NOMO-1 (cell line): ENCODE results near the gene KCNH6.

ENCODE experiments used
- DNase-seq, 2 experiments: peaks; one replicate each; lab custom pipeline; 2025; ENCODE audit not compliant: unreplicated experiment in 2 of 2; lab: John Stamatoyannopoulos, UW

KCNH6 gene

DNA sequence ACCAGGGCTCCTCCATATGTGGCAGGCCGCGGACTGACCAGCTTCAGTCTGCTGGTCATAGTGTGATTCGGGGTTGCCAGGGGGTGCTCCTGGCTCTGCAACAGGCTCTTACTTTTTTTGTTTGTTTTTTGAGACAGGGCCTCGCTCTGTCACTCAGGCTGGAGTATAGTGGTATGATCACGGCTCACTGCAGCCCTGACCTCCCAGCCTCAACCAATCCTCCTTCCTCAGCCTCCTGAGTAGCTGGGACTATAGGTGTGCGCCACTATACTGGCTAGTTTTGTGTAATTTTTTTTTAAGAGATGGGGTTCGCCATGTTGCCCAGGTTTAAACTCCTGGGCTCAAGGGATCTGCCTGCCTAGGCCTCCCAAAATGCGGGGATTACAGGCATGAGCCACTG lies 11.8 kb upstream of the KCNH6 start:
- DNase-seq: no peak

- DNase-seq: no peak
These were observed 10.8 kb upstream of the KCNH6 start for GRCh38 chr17:63512388-63512787.

DNA sequence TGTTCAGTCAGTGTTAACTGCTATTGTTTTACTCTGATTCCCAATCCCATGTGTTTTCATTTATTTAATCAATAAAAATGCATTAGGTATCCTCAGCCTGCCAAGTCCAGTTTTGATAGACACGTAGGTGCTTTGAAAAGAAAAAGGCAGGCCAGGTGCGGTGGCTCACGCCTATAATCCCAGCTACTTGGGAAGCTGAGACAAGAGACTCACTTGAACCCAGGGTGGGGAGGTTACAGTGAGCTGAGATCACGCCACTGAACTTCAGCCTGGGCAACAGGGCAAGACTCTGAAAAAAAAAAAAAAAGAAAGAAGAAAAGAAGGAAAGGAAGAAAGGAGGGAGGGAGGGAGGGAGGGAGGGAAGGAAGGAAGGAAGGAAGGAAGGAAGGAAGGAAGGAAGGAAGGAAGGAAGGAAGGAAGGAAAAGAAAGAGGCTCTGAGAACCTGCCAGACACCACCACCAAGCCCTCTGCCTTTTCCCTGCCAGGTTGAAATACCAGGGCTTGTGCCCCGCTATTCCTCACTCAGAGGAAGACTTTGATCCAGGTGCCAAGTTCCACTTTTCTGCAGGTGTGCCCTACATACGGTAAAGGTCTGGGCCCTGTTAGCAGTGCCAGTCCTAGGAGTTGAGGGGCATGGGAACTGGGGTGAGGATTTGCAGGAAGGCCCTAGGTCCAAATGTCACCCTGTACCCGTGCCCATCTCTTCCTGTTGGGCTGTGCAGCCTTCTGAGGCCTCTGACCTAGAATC lies 10.1 kb upstream of the KCNH6 start:
- no peak for DNase-seq

- no peak for DNase-seq
These were observed 8.7 kb upstream of the KCNH6 start for GRCh38 chr17:63514477-63514876.

DNA sequence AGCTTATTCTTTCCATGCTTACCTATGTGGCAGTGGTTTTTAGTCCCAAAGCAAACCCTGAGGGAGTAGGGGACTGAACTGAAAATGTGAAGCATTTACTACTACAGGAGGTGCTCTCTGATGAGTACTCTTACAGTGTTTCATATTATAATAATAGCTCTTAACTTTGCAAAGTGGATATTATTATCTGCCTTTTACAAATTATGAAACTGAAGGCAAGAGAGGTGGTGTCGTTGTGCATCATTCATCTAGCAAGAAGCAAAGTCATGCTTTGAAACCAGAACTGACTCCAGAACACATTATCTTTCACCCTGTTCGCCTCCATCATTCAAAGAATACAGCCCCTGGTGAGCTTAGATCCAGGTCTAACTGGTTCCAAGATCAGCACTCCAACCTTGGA lies 8.2 kb upstream of the KCNH6 start:
- DNase-seq: no peak

GRCh38 chr17:63515426-63515825 lies 7.7 kb upstream of the KCNH6 start:
- no peak for DNase-seq

DNA sequence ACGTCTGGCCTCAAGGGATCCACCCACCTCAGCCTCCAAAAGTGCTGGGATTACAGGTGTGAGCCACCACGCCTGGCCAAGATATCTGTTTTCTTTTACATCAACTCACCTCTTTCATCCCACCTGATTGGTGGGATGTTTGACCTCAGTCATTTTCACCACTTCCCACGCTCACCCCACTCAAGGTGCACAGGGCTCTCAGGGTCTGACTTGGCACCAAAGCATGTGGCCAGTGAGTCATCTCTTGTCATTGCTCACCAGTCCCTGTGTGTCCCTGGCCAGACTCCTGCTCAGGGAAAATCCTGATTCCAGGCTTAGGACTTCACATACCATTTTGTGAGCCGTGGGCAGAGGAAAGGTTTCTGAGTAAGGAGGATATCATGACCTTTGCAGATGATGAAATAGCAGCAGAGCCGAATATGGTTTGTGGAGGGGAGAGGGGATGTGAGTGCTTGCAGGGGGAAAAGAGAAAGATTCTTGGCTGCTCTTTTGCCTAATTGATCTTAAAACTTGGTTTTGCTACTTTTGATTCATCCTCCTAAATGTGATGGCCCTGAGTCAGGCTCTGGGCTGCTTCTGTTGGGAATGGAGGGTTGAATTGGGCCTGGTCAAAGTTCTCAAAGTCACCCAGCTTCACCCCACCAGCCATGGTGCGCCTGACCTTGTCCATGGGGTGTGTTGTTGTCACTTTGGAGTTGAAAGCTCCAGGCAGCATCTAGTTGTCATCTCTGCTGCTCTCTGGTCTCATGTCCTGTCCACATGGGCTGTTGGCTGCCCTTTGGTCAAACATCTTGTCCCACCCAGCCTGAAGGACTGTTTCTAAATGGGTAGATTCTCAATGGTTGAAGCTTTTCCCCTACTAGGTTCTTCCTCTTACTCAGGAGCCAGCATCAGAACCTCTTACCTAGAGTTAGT lies 6.0 kb upstream of the KCNH6 start:
- no peak for DNase-seq

DNA sequence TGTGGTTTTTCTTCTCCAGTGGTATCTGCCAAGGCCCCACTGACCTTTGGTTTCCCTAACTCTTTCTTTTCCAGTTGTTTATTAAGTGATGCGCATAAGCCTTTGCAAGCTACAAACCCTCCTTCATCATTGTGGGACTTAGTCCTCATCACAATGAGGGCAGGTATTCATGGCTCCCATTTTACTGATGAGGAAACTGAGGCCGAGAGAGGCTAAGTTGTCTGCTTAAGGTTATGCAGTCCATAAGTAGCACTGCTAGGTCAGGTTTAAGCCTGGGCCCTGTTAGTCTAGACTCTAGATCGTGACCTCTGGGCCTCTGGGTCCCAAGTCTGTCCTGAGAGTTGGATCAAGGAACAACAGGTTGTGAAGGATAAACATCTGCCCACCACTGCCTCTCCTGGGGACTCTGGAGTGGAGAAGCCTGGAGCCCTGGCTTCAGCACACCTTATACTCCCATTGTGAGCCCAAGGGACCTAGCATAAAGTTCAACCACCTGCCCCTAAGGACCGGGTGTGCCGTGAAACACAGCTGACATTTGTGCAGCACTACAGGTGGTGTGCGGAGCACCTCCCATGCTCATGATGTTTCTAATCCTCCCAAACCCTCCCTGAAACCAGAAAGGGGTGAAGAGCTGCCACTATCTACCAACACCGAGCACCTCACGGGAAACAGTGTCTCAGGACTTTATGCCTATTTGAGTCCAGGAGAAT lies 5.2 kb upstream of the KCNH6 start:
- no peak for DNase-seq

GRCh38 chr17:63519116-63519881 lies 3.9 kb upstream of the KCNH6 start:
- no peak for DNase-seq

- DNase-seq: no peak
These were observed 2.9 kb upstream of the KCNH6 start for GRCh38 chr17:63519972-63520882.

GRCh38 chr17:63524051-63524450 lies 893 bp downstream of the KCNH6 start:
- DNase-seq: no peak

DNA sequence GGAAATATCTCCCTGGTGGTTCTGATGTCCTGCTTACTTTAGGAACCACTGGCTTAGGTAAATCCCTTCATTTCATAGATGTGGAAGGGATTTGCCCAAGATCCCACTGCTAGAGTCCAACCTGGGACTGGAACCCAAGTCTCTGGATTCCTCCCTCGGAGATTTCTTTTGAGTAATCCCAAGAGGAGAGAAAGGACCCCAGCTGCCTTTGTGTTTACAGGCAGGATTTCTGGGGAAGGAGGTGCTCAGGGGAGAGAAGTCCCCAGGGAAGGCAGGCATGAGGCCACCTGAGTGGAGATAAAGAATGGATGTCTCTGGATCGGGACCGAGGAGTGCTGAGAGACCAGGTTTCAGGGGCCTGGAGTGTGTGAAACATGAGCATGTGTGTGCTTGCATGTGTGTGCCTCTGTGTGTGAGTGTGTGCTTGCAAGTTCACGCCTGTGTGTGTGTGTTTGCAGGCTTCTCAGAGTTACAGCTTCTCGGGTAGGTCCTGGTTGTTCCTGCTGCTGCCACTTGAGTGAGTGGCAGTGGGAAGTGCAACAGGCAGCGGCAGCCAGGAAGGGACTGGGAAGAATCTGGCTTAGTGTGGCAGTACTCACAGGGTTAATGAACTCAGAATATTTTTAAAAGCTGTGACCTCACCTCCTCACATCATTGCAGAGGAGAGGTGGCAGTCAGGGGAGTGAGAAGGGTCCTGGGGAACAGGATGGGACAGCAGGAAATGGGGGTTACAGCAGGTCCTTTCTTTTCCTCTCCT lies 2.2 kb downstream of the KCNH6 start:
- DNase-seq: no peak

GRCh38 chr17:63526861-63527260 lies 3.7 kb downstream of the KCNH6 start:
- DNase-seq: no peak

- no peak for DNase-seq
These were observed 5.0 kb downstream of the KCNH6 start for GRCh38 chr17:63528183-63528582.

DNA sequence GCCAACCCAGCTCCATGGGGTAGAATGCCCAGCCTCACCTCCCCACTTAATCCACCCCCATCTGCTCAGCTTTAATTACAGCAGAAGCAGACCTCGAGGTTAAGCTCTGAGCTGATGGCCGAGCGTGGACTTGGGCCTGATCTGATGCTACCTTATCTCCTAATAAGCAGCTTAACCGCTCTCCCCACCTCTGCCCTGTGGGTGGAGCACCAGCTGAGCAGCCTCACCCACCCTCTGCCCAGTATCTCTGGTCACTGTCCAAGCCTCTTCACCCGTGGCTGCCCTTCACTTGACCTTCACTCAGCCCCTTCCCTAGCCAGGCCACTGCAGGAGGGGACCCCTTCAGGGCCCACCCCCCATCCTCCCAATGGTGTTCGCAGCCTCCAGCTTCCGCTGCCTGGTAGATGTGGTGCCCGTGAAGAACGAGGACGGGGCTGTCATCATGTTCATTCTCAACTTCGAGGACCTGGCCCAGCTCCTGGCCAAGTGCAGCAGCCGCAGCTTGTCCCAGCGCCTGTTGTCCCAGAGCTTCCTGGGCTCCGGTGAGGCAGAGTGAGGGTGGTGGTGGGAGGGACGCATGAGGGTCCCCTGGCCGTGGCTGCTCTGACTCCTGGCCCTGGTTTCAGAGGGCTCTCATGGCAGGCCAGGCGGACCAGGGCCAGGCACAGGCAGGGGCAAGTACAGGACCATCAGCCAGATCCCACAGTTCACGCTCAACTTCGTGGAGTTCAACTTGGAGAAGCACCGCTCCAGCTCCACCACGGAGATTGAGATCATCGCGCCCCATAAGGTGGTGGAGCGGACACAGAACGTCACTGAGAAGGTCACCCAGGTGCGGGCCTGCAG lies 6.8 kb downstream of the KCNH6 start:
- DNase-seq: no peak

GRCh38 chr17:63530557-63531021 lies 7.4 kb downstream of the KCNH6 start:
- DNase-seq: no peak

DNA sequence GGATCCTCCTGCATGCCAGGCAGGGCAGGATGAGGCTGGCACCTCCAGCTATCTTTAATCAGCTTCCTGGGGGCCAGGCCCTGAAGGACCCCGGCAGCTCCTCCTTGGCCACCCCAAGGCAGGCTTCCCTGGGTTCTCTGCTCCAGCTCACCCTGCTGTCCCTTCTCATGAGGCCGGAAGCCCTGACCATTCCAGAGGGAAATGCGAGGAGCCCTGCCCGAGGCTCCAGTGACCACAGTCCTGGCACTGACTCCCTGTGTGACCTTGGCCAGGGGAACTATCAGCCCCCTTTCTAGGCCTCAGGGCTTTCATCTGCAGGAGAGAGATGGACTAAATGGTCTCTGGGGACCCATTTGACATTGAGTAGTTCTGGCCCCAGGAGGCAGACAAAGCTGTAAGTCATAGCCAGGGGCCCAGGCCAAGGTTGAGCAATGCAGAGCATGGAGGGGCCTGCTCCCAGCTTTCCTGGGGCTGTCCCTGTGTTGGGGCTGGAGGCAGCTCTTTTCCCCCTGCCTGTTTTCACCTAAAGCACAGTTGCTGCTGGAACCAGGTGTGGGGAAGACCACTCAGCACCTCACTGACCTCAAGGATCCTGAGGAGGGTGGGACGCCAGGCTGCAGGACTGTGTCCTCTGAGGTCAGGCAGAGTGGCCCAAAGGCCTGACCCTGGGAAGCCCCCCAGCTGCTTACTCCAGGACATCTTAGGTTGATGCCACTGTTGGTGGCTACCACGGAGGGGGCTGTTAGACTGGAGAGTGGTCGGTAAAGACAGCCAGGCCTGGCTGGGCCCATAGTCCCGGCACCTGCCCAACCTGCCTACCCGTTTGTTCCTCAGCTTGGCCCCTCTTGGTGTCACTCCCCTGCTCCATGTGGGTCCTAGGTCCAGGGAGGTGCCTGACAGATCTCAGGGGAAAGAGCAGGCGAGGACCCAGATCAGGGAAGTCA lies 8.1 kb downstream of the KCNH6 start:
- no peak for DNase-seq
